Measurements from ENCODE around the gene ZNF611.
"Not testable (repeated sequence)": the region's sequence is repeated elsewhere in the genome, so short reads cannot be mapped to it uniquely, and the experiment has no call there.

The ZNF611 gene

DNA sequence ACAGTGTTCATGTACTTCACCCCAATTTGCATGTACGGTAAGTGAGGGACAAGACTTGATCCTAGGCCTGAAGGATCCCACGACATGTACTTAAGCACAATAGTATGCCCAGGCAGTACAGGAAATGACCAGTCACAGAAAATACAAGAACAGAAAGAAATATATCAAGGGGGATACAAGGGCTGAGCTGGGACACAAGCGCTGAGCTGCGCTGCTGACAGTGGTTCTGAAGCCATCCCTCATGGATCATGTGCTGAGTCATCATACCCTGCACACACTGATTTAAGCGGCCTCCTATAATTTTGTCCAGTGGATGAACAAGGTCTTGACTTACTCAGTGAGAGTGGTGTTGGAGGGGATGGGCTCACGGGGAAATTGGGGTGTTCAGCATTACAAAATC is 59.6 kb downstream of the ZNF611 start:
- DNase-seq (ENCODE audit: low spot score) = not testable (repeated sequence)

GRCh38 chr19:52673014-52673413 is 61.8 kb downstream of the ZNF611 start:
- DNase-seq (ENCODE audit: low spot score) = no peak

DNA sequence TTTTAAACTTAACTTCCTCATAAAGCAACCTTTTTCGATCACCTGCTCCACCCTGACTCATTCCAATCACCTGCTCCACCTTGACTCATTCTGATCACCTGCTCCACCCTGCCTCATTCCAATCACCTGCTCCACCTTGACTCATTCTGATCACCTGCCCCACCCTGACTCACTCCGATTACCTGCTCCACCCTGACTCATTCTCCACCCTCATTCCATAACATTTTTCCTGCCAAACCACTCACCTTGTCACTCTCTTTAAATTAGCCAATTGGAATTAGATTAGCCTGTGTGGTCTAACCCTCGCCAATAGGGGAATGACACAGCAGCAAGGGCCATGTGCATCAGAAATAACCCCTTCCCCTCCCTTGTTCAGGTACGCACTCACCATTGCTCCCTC is 64.8 kb downstream of the ZNF611 start:
- DNase-seq (ENCODE audit: low spot score) = no peak

- no peak for DNase-seq (ENCODE audit: low spot score)
Measured at GRCh38 chr19:52669586-52669985, 65.3 kb downstream of the ZNF611 start.

DNA sequence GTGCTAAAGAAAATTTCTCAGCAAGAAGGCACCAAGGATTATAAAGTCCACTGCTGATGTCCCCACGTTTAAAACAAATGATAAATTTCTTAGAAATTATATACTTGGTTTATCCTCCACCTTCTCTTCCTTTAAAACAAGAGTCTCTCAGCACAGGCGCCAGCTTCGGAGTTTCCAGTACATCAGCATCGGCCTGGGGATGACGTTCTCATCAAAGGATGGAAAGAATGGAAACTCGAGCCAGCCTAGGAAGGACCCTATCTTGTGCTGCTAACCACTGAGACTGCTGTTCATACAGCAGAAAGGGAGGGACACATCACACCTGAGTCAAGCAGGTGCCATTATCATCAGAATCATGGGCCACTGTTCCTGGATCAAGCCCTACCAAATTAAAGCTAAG is 66.9 kb downstream of the ZNF611 start:
- DNase-seq (ENCODE audit: low spot score) = no peak

- no peak for DNase-seq (ENCODE audit: low spot score)
Measured at GRCh38 chr19:52666506-52666905, 68.3 kb downstream of the ZNF611 start.

DNA sequence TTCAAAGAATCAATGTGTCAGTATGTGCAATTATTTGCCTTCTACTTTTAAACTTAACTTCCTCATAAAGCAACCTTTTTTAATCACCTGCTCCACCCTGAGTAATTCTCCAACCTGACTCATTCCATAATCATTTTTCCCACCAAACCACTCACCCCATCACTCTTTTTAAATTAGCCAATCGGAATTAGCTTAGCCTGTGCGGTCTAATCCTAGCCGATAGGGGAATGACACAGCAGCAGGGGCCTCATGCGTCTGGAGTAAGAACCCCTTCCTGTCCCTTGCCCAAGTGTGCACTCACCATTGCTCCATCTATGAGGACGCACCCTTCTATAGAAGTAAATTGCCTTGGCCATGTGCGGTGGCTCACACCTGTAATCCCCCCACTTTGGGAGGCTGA is 69.3 kb downstream of the ZNF611 start:
- no peak for DNase-seq (ENCODE audit: low spot score)

DNA sequence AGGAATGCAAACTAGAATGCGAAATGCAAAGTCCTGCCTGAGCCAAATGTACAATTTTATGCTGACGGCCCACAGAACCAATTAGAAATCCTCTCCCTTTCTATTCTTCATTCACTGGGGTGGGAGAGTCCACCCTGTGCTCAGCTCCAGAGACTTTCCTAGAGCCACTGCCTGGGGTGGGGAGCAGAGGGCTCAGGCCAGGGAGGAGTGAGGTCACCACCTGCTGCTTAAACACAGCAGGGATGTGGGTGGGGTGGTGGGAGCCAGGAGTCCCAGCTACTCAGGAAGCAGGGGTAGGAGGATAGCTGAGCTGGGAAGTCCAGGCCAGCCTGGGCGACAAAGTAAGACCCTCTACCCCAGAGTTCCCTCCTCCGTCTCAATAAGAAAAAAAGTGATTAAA is 69.8 kb downstream of the ZNF611 start:
- DNase-seq (ENCODE audit: low spot score) = no peak

DNA sequence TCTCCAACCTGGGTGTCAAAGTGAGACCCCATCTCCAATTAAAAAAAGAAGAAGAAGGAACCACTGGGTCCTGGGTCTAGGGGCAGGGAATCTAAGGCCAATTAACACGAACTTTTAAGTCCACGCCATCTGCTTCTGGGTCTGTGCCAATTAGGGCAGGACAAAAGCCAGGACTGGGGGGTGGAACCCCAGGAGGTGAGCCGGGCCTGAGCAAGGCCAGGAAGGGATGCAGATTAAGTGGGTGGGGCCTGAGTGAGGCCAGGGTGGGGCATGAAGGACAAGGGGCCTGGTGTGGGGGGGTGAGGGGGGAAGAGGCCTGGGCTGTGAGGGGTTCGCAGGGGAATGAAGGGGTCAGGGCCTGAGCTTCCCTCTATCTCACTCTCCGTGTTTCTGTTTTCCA is 70.4 kb downstream of the ZNF611 start:
- no peak for DNase-seq (ENCODE audit: low spot score)

DNA sequence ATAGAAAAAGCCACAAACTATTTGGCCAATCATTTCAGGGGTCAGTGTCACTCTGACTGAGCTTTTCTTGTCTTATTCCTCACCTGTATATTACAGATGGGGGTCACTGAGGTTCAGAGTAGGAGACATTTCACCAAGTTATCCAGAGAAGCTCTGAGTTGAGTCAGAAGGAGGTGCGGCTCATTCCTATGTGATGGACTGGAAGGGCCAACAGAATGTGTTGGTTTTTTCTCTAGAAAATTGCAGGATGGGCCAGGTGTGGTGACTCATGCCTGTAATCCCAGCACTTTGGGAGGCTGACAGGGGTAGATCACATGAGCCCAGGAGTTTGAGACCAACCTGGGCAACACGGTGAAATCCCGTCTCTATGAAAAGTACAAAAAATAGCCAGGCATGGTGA is 72.2 kb downstream of the ZNF611 start:
- no peak for DNase-seq (ENCODE audit: low spot score)

DNA sequence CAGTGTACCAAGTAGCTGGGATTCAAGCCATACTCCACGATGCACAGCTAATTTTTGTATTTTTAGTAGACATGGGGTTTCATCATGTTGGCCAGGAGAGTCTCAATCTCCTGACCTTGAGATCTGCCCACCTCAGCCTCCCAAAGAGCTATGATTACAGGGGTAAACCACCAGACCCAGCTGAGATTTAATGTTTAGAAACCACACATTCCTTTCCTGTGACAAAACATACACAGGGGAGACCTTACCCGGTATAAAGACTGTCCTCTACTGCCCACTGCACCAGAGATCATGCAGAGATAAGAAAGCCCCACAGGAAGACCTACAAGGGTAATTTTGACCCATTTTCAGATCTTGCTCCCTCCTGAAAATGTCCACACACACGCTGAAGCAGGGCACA is 73.9 kb downstream of the ZNF611 start:
- DNase-seq (ENCODE audit: low spot score) = no peak

DNA sequence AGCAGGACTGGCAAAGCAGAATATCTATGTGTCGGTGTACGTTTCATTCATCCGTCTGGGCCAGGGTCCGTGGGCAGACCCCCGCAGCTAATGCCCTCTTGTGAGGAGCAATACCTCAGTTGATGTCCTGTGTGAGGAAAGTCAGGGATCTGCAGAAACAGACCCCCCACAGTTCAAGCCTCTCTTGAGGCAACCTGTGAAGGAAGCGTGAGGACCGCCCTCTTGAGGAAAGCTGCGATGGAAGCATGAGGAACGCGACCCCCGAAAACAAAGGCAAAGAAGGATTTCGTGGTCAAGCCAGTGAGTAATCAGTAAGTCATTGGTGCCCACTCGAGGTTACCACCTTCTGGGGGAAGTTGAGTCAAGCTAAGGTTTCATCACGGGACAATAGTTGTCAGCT is 75.8 kb downstream of the ZNF611 start:
- DNase-seq (ENCODE audit: low spot score) = no peak

- DNase-seq (ENCODE audit: low spot score) = no peak
Measured at GRCh38 chr19:52658595-52658994, 76.2 kb downstream of the ZNF611 start.

DNA sequence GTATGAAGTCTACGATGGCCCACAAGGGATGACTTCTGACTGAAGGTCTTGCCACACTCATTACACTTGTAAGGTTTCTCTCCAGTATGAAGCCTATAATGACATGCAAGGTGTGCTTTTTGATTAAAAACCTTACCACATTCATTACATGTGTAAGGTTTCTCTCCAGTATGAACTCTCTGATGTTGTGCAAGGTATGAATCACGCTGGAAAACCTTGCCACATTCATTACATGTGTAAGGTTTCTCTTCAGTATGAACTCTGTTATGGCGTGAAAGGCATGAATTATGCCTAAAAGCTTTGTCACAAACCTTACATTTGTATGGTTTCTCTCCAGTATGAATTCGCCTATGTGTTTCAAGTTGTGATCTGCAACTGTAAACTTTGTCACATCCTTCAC is 81.7 kb downstream of the ZNF611 start:
- no peak for DNase-seq (ENCODE audit: low spot score)
